GM15510 (cell line): Measurements from ENCODE around the gene ELOVL7.

Source experiments
- POLR2A ChIP-seq: IDR thresholded peaks from 3 replicates; pipeline ENCODE4 v1.6.1; 2011; ENCODE audit warnings: borderline replicate concordance; ENCODE audit not compliant: insufficient read length; ENCODE audit errors: extremely low read depth

ELOVL7 gene

DNA sequence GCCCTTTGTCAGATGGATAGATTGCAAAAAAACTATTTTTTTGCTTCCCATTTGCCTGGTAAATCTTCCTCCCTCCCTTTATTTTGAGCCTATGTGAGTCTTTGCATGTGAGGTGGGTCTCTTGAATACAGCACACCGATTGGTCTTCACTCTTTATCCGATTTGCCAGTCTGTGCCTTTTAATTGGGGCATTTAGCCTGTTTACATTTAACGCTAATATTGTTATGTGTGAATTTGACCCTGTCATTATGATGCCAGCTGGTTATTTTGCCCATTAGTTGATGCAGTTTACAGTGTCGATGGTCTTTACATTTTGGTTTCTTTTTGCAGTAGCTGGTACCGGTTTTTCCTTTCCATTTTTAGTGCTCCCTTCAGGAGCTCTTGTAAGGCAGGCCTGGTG is 131.1 kb downstream of the ELOVL7 start:
- no peak for TF ChIP-seq POLR2A

DNA sequence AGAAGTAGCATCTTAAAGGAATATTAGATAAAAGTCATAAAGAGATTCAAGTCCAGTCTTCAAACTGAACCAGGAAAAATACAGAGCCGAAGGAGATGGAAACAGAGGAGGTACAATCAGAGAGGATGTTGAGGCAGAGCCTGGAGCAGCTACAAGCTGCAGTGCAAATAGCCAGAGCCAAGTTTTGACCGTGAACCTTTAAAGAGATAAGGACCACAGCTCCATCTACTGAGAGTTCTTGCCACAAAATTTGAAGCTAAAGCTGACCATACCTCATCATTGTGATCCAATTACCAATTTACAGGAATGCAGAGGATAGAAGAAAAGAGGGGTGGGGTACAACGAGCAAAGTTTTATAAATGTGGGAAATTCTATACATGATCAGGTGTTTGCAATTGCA is 133.7 kb downstream of the ELOVL7 start:
- no peak for TF ChIP-seq POLR2A

DNA sequence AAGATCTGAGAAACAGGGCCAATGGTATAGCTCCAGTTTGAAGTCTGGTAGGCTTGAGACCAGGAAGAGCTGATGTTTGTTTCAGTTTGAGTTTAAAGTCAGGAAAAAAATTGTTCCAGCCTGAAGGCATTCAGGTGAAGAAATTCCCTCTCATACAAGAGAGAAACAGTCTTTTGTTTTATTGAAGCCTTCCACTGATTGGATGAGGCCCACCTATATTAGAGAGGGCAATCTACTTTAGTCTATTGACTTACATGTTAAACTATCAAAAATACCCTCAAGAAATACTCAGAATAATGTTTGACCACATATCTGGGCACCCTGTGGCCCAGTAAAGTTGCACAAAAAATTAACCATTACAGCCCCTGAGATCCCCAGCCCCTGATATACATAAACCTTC is 138.9 kb downstream of the ELOVL7 start:
- no peak for TF ChIP-seq POLR2A

DNA sequence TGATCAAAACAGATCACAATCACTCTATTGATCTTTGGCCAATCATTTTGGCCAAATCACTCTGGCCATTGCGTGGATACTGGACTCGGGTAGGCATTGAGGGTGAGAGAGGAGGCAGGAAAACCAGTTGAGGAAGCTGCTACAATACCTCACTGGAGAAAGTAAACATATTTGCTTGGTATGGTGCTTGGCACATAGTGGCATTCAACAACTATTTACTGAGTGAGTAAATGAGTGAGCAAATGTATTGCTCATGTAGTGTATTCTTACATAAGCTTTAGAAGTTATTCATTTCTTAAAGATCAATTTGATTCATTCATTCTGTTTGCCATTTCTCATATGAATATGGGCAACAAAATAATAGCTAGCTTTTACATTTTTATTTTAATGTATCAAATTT is 140.1 kb downstream of the ELOVL7 start:
- TF ChIP-seq POLR2A: no peak
